Esophagus muscularis mucosa (tissue), 4 donors: ENCODE measurements around the gene KCNE1. TPM values are rescaled to one million over a fixed set of nuclear protein-coding genes. Genes with fewer than 3 reads are reported as not detected.
"Not testable (repeated sequence)": the region's sequence is repeated elsewhere in the genome, so short reads cannot be mapped to it uniquely, and the experiment has no call there.

Source experiments
- DNase-seq: peaks from one replicate; pipeline ENCODE4 v3.0.0-alpha.2; 2017; ENCODE audit errors: extremely low spot score
- H3K27ac ChIP-seq, 4 donors: fragments of 200-600 bp; sonication (generic); replicated peaks in 1 of 4; 1 replicate in 3 of 4; 2 replicates in 1 of 4; pipeline ENCODE4 v1.5.1; 2016 to 2019; ENCODE audit warnings: mild to moderate bottlenecking in 1 of 4
- H3K27me3 ChIP-seq, 4 donors: fragments of 200-600 bp; sonication (generic); one replicate each; pipeline versions ENCODE4 v1.5.1 to v1.6.0; 2016 to 2019
- H3K36me3 ChIP-seq, 4 donors: fragments of 200-600 bp; sonication (generic); one replicate each; pipeline ENCODE4 v1.5.1; 2016 to 2019
- H3K4me1 ChIP-seq, 4 donors: fragments of 200-600 bp; sonication (generic); one replicate each; pipeline ENCODE4 v1.5.1; 2016 to 2019
- H3K4me3 ChIP-seq, 4 donors: fragments of 200-600 bp; sonication (generic); 1 replicate in 2 of 4; 2 replicates in 2 of 4; pipeline ENCODE4 v1.5.1; 2016 to 2019; ENCODE audit warnings: mild to moderate bottlenecking in 4 of 4, moderate library complexity in 1 of 4
- H3K9me3 ChIP-seq, 4 donors: fragments of 200-600 bp; sonication (generic); 1 replicate in 3 of 4; 2 replicates in 1 of 4; pipeline ENCODE4 v1.5.1; 2016 to 2019
- WGBS: methylation state at CpG from one replicate; pipeline ENCODE4 v1.1.5; 2018; 5-methylcytosine and 5-hydroxymethylcytosine counted together
- intact Hi-C: fragments of 100-400 bp; cut with DNase I; formaldehyde crosslinking; loops from one replicate; pipeline ENCODE4 v1.15.1; 2023
- small RNA-seq, 3 donors: library from RNA; depleted of rRNA; stranded (forward); fragments of <200 nt; gene quantifications; one replicate each; pipeline ENCODE3, GENCODE V24; 2016
- total RNA-seq, 4 donors: library from RNA; depleted of rRNA; stranded (reverse); fragments of >200 nt; gene quantifications; one replicate each; pipeline versions ENCODE4 v1.1.0 to v1.2.1, GENCODE V29; 2016

Gene KCNE1
- total RNA-seq, 4 donors from 2014 or later, result 1.5 to 2.9 (median 2.2) TPM

DNA sequence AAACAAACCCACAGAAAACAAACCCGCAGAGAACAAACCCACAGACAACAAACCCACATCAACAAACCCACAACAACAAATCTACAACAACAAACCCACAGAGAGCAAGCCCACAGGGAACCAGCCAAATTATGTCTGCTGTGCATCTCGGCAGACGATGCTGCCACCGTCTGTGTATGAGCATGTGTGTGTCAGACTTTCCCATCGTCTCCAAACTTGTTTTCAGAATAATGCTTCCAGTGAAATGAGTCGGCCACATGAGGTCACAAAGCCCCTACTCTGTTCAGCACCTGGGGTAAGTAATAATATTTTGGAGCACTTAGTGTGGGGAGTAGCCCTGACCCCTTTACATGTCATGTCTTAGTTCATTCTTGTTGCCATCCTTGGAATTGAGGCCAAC lies 105.9 kb downstream of the KCNE1 start:
- intact Hi-C loops, H3K4me3 ChIP-seq, DNase-seq, H3K9me3 ChIP-seq, H3K27me3 ChIP-seq, H3K36me3 ChIP-seq, H3K27ac ChIP-seq, H3K4me1 ChIP-seq: not testable (repeated sequence)
- no CpG with 5 or more reads among the region's 6 CpGs for WGBS

DNA sequence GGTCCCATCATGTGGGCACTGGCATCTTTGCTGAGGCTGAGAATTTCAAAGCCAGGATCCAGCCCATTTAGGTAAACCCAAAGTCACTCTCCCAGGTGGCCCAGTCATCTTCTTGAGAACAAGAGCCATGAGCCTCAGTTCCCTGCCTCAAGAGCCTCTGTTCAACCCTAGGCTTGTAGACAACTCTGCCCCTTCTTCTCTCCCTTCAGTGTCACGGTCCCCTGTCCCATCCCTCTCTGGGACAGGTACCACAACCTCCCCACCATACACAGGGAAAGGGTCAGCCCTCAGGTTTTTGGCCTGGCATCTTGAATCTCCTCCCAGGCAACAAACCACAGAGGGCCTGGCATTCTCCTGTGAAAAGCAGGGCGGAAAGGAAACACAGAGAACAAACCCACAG lies 106.3 kb downstream of the KCNE1 start:
- DNase-seq, H3K27ac ChIP-seq, H3K27me3 ChIP-seq, intact Hi-C loops, H3K4me1 ChIP-seq, H3K36me3 ChIP-seq, H3K9me3 ChIP-seq, H3K4me3 ChIP-seq: not testable (repeated sequence)
- WGBS, result no CpG with 5 or more reads among the region's 2 CpGs

DNA sequence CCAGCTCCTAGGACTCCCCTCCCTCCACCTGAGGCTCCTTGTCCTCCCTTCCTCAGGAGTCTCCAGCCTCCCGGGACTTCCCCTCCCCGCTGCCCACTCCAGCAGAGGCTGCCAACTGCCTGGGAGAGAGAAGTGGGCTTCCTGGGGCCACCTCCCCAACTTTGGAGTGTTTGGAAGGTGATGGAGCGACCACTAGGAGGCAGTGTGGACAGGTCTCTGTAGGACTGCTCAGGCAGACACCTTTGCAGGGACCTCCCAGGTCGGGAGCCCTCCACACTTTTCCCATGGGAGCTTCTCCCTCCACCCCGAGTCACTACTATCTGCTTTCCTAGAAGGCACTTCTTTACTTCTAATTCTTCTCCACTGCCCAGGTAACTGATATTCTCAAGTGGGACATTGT lies 107.3 kb downstream of the KCNE1 start:
- H3K36me3 ChIP-seq, H3K27me3 ChIP-seq, H3K4me3 ChIP-seq, intact Hi-C loops, H3K4me1 ChIP-seq, DNase-seq, H3K9me3 ChIP-seq, H3K27ac ChIP-seq: not testable (repeated sequence)
- WGBS, result no CpG with 5 or more reads among the region's 5 CpGs

DNA sequence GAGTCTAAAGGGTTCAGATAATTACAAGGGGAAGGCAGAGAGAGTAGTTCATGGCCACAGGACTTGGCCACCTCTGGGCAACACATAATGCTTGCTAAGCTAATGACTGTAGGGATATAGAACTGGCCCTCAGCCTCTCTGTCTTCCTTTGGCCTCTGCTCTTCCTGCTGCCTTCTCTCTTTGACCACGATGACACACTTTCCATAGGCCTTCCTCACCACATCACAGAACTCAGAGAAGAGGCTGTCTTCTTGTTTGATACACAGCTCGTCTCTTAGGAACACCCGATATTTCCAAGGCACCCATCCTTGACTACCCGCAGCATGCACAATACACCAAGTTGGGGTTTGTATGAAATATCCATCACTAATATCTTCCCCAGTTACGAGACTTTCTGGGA lies 111.5 kb downstream of the KCNE1 start:
- DNase-seq, H3K36me3 ChIP-seq, H3K27ac ChIP-seq, H3K9me3 ChIP-seq, H3K4me1 ChIP-seq, H3K4me3 ChIP-seq, intact Hi-C loops, H3K27me3 ChIP-seq: not testable (repeated sequence)
- WGBS, result no CpG with 5 or more reads among the region's 5 CpGs

Small RNA genes lying within 50 kb of the gene (small RNA-seq; reads per million reads assigned to genes)
- gene RF00614, result 0 reads per million in 3 donors

Other genes with a start within 250 kb of the KCNE1 start
- under 1 TPM in 1 of 4 donors, not detected in 3; 0.40 TPM for gene KCNE2, start 148.2 kb downstream of the KCNE1 start, total RNA-seq
- 10 to 100 TPM in 2 of 4 donors, 1 to 10 TPM in 2; 2.3 to 12.4 (median 9.6) TPM for gene SMIM11, start 136.7 kb downstream of the KCNE1 start, total RNA-seq
- gene SMIM34, start 88.3 kb downstream of the KCNE1 start, total RNA-seq, result not detected
- gene RCAN1, start 102.9 kb upstream of the KCNE1 start, total RNA-seq, result 10 to 100 TPM; 32.4 to 58.8 (median 37.9) TPM
- 1 to 10 TPM in 1 of 4 donors, under 1 TPM in 3; under 0.01 to 1.9 (median 0.39) TPM for gene CLIC6, start 156.8 kb upstream of the KCNE1 start, total RNA-seq